Fibroblast of lung (primary cell): ENCODE results near the gene SLC25A36. TPM values are rescaled to one million over a fixed set of nuclear protein-coding genes. Genes with fewer than 3 reads are reported as not detected.

Source experiments
- DNase-seq, 2 donors: peaks; one replicate each; pipeline versions ENCODE4 v3.0.0 to v3.0.0-alpha.2; 2010; ENCODE audit warnings: low read depth in 2 of 2
- H2AFZ ChIP-seq: 2 replicates; pipeline ENCODE4 v1.5.1; 2012; ENCODE audit warnings: low read length, control low read depth, inconsistent platforms
- H3K27ac ChIP-seq: 2 replicates; pipeline ENCODE4 v1.5.1; 2011; ENCODE audit warnings: low read length, control low read depth; ENCODE audit not compliant: insufficient read depth
- H3K27me3 ChIP-seq: 2 replicates; pipeline ENCODE4 v1.5.1; 2011; ENCODE audit warnings: mild to moderate bottlenecking, low read length; ENCODE audit not compliant: control insufficient read depth, insufficient read depth
- H3K36me3 ChIP-seq: 2 replicates; pipeline ENCODE4 v1.5.1; 2011; ENCODE audit warnings: low read length; ENCODE audit not compliant: control insufficient read depth, insufficient read depth
- H3K4me1 ChIP-seq: 2 replicates; pipeline ENCODE4 v1.5.1; 2011; ENCODE audit warnings: low read length; ENCODE audit not compliant: control insufficient read depth, insufficient read depth; ENCODE audit errors: extremely low read depth
- H3K4me2 ChIP-seq: 2 replicates; pipeline ENCODE4 v1.5.1; 2011; ENCODE audit warnings: low read length, control low read depth; ENCODE audit not compliant: insufficient read depth; ENCODE audit errors: extremely low read depth
- H3K4me3 ChIP-seq, 4 experiments: fragments of 200-600 bp in 1 of 4; sonication (generic) in 1 of 4; replicated peaks in 1 of 4; 2 replicates each; pipeline ENCODE4 v1.5.1; 2011 to 2016; ENCODE audit warnings: low read length in 4 of 4, low read depth in 3 of 4, mild to moderate bottlenecking in 3 of 4, control low read depth in 2 of 4, inconsistent platforms in 1 of 4, mixed read lengths in 1 of 4; ENCODE audit not compliant: insufficient read depth in 1 of 4; ENCODE audit errors: control extremely low read depth in 1 of 4
- H3K79me2 ChIP-seq: 2 replicates; pipeline ENCODE4 v1.5.1; 2012; ENCODE audit warnings: mild to moderate bottlenecking, low read length, inconsistent platforms; ENCODE audit not compliant: control insufficient read depth, insufficient read depth
- H3K9ac ChIP-seq: 2 replicates; pipeline ENCODE4 v1.5.1; 2011; ENCODE audit warnings: mild to moderate bottlenecking, low read length, control low read depth; ENCODE audit not compliant: insufficient read depth
- H3K9me3 ChIP-seq: 2 replicates; pipeline ENCODE4 v1.5.1; 2012; ENCODE audit warnings: low read depth, low read length; ENCODE audit not compliant: control insufficient read depth, insufficient read depth
- H4K20me1 ChIP-seq: 2 replicates; pipeline ENCODE4 v1.5.1; 2011; ENCODE audit warnings: low read length; ENCODE audit not compliant: control insufficient read depth, insufficient read depth; ENCODE audit errors: extremely low read depth
- CTCF ChIP-seq, 2 donors: IDR thresholded peaks in 1 of 2; conservative IDR thresholded peaks in 1 of 2; 1 replicate in 1 of 2; 2 replicates in 1 of 2; pipeline ENCODE4 v1.5.1; 2011 to 2012; ENCODE audit warnings: low read length in 2 of 2, control low read depth in 1 of 2, inconsistent platforms in 1 of 2, low read depth in 1 of 2, mild to moderate bottlenecking in 1 of 2
- EZH2 ChIP-seq: IDR thresholded peaks from 2 replicates; pipeline ENCODE4 v1.5.1; 2012; ENCODE audit warnings: low read length, control low read depth, mild to moderate bottlenecking; ENCODE audit errors: missing control alignments
- polyA plus RNA-seq, 2 donors: library from polyadenylated mRNA; depleted of rRNA in 1 of 2; stranded (reverse) in 1 of 2; unstranded in 1 of 2; fragments of >200 nt; gene quantifications; 2 replicates each; pipeline ENCODE4 v1.2.1, GENCODE V29; 2011 to 2012; ENCODE audit warnings: missing spikeins in 1 of 2
- total RNA-seq: library from RNA; depleted of rRNA; stranded (reverse); fragments of >200 nt; gene quantifications from 2 replicates; pipeline ENCODE4 v1.2.1, GENCODE V29; 2014

The SLC25A36 gene
- total and polyA plus RNA-seq, 2 donors (not counting 1 experiment from before 2014, with no cell fraction given) = 53.6 to 78.6 TPM

GRCh38 chr3:140954576-140954975 is 12.9 kb downstream of the SLC25A36 start:
- Histone ChIP-seq H2AFZ (no peak overlapping the region), H3K79me2 (peaks cover 47% of the 10 kb centered on the region), H3K9ac (no peak overlapping the region), H3K36me3 (no peaks in the 10 kb centered on the region), H3K9me3 (no peaks in the 10 kb centered on the region), H3K4me3 (no peak overlapping the region), H4K20me1 (no peaks in the 10 kb centered on the region), H3K27ac (no peak overlapping the region), H3K4me1 (no peaks in the 10 kb centered on the region), H3K27me3 (no peaks in the 10 kb centered on the region), H3K4me2 (no peak overlapping the region)
- DNase-seq = no peak
- TF ChIP-seq EZH2 (no peak), CTCF (conservative IDR thresholded peaks at IDR 0.05 in 1 of 2, IDR thresholded peaks at IDR 0.05 in 1 of 2; ENCODE audit: low read depth in 1 of 2, low read length in 2 of 2) (no peak)

GRCh38 chr3:140955645-140956044 is 14.0 kb downstream of the SLC25A36 start:
- Histone ChIP-seq H2AFZ (no peak overlapping the region), H3K4me3 (no peak overlapping the region), H3K4me2 (no peak overlapping the region), H3K9ac (no peak overlapping the region), H3K4me1 (no peaks in the 10 kb centered on the region), H3K27me3 (no peaks in the 10 kb centered on the region), H3K36me3 (peaks cover 2% of the 10 kb centered on the region), H3K9me3 (no peaks in the 10 kb centered on the region), H4K20me1 (no peaks in the 10 kb centered on the region), H3K27ac (no peak overlapping the region), H3K79me2 (peaks cover 42% of the 10 kb centered on the region)
- TF ChIP-seq EZH2 = no peak
- no peak for TF ChIP-seq CTCF (conservative IDR thresholded peaks at IDR 0.05 in 1 of 2, IDR thresholded peaks at IDR 0.05 in 1 of 2; ENCODE audit: low read depth in 1 of 2, low read length in 2 of 2)
- DNase-seq = no peak

DNA sequence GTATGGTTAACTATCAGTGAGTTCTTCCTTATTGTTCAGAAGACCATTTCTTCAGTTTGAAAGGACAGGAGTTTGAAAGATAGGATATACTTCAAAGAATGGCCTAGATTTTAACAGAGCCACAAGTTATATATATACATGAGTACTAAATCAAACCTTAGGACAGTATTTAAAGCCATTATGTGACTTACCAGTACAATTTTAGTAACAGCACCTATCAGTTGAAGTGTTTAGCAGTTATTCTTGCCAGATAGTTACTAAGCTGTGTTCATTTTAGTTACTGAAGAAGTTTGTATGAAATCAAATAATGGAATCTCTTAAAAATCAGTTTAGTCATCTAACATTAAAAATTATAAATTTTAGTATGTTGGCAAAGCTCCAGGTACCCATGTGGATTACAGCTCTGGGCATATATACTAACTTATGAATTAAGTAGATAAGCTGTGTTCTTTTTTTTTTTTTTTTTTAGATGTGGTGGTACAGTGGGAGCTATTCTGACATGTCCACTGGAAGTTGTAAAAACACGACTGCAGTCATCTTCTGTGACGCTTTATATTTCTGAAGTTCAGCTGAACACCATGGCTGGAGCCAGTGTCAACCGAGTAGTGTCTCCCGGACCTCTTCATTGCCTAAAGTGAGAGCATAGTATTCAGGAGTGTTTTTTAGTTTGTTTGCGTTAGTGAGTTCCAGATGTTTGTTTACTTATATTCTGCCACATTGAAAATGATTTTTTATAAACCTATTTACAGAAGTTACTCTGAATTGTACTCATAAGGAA is 14.6 kb downstream of the SLC25A36 start:
- Histone ChIP-seq H3K36me3 (peaks cover 2% of the 10 kb centered on the region), H3K27me3 (no peaks in the 10 kb centered on the region), H3K4me1 (no peaks in the 10 kb centered on the region), H2AFZ (no peak overlapping the region), H3K4me2 (no peak overlapping the region), H3K4me3 (no peak overlapping the region), H3K9me3 (no peaks in the 10 kb centered on the region), H3K9ac (no peak overlapping the region), H3K79me2 (peaks cover 38% of the 10 kb centered on the region), H3K27ac (no peak overlapping the region), H4K20me1 (no peaks in the 10 kb centered on the region)
- DNase-seq = no peak
- no peak for TF ChIP-seq EZH2
- no peak for TF ChIP-seq CTCF (conservative IDR thresholded peaks at IDR 0.05 in 1 of 2, IDR thresholded peaks at IDR 0.05 in 1 of 2; ENCODE audit: low read depth in 1 of 2, low read length in 2 of 2)
